Measurements from ENCODE around the gene E2F4. TPM values are rescaled to one million over a fixed set of nuclear protein-coding genes. Genes with fewer than 3 reads are reported as not detected.

E2F4 gene
- 79.5 to 101 TPM (median 99.3 TPM) in 5 replicates for total RNA-seq (2022; extraction: Qiagen RNA extraction)

GRCh38 chr16:67191995-67192681 lies at the start of gene E2F4:
TSS of gene E2F4 (plus strand) at chr16:67192155. CDS start at chr16:67192228, 73 bp downstream.

GRCh38 chr16:67150833-67151396 lies 41.0 kb upstream of the E2F4 start, which contains the start of gene B3GNT9:
TSS of gene B3GNT9 (minus strand) at chr16:67150998. CDS start at chr16:67150485, 513 bp downstream.

GRCh38 chr16:67164599-67165061 lies 27.3 kb upstream of the E2F4 start, which contains the start of gene HSF4:
TSS of gene HSF4 (plus strand) at chr16:67164745. CDS start at chr16:67164812, 67 bp downstream.

GRCh38 chr16:67170168-67170948 lies 21.6 kb upstream of the E2F4 start, which contains the start of gene NOL3:
TSS of gene NOL3 (plus strand) at chr16:67170538.

GRCh38 chr16:67183627-67184452 lies 8.1 kb upstream of the E2F4 start, which contains the start of gene MATCAP1:
TSS of gene MATCAP1 (minus strand) at chr16:67183963. CDS start at chr16:67180610, 3,353 bp downstream.

GRCh38 chr16:67190041-67190440 lies 1.9 kb upstream of the E2F4 start, which contains the start of gene EXOC3L1:
TSS of gene EXOC3L1 (minus strand) at chr16:67190136. CDS start at chr16:67189676, 460 bp downstream.

GRCh38 chr16:67199011-67199807 lies 7.3 kb downstream of the E2F4 start, which contains the start of gene ELMO3:
TSS of gene ELMO3 (plus strand) at chr16:67199131. CDS start at chr16:67199327, 196 bp downstream.

GRCh38 chr16:67226804-67227566 lies 35.0 kb downstream of the E2F4 start, which contains the start of gene TMEM208:
TSS of gene TMEM208 (plus strand) at chr16:67227130. CDS start at chr16:67227219, 89 bp downstream.

GRCh38 chr16:67247192-67248072 lies 55.5 kb downstream of the E2F4 start, which contains the start of gene FHOD1:
TSS of gene FHOD1 (minus strand) at chr16:67247481. CDS start at chr16:67247410, 71 bp downstream.

Other genes starting within 250 kb of the E2F4 start
- 1.8 to 2.3 TPM (median 2.1 TPM) in 5 replicates for gene CES3, start 230.9 kb upstream of the E2F4 start, total RNA-seq (2022; extraction: Qiagen RNA extraction)
- 1.6 to 2.1 TPM (median 1.9 TPM) in 5 replicates for gene CES4A, start 203.6 kb upstream of the E2F4 start, total RNA-seq (2022; extraction: Qiagen RNA extraction)
- gene CBFB, start 163.0 kb upstream of the E2F4 start, total RNA-seq (2022; extraction: Qiagen RNA extraction), result 36.2 to 49.8 TPM (median 46.0 TPM) in 5 replicates
- 23.5 to 25.5 TPM (median 24.7 TPM) in 5 replicates for gene PHAF1, start 82.2 kb upstream of the E2F4 start, total RNA-seq (2022; extraction: Qiagen RNA extraction)
- 5.4 to 9.1 TPM (median 8.6 TPM) in 5 replicates for gene B3GNT9, start 41.2 kb upstream of the E2F4 start, total RNA-seq (2022; extraction: Qiagen RNA extraction)
- 14.2 to 21.6 TPM (median 21.1 TPM) in 5 replicates for gene TRADD, start 32.2 kb upstream of the E2F4 start, total RNA-seq (2022; extraction: Qiagen RNA extraction)
- gene FBXL8, start 32.2 kb upstream of the E2F4 start, total RNA-seq (2022; extraction: Qiagen RNA extraction), result 5.7 to 11.0 TPM (median 9.2 TPM) in 5 replicates
- gene HSF4, start 27.4 kb upstream of the E2F4 start, total RNA-seq (2022; extraction: Qiagen RNA extraction), result 8.4 to 20.3 TPM (median 16.7 TPM) in 5 replicates
- 45.8 to 62.3 TPM (median 61.0 TPM) in 5 replicates for gene NOL3, start 21.6 kb upstream of the E2F4 start, total RNA-seq (2022; extraction: Qiagen RNA extraction)
- 4.3 to 7.2 TPM (median 6.4 TPM) in 5 replicates for gene MATCAP1, start 8.2 kb upstream of the E2F4 start, total RNA-seq (2022; extraction: Qiagen RNA extraction)
- 0.07 to 0.24 TPM (median 0.07 TPM) in 3 of 5 replicates, not detected in the others for gene EXOC3L1, start 2.0 kb upstream of the E2F4 start, total RNA-seq (2022; extraction: Qiagen RNA extraction)
- gene ELMO3, start 7.0 kb downstream of the E2F4 start, total RNA-seq (2022; extraction: Qiagen RNA extraction), result 0.93 to 1.7 TPM (median 1.3 TPM) in 5 replicates
- gene TMEM208, start 35.0 kb downstream of the E2F4 start, total RNA-seq (2022; extraction: Qiagen RNA extraction), result 79.6 to 102 TPM (median 96.1 TPM) in 5 replicates
- 38.5 to 60.0 TPM (median 51.3 TPM) in 5 replicates for gene FHOD1, start 55.3 kb downstream of the E2F4 start, total RNA-seq (2022; extraction: Qiagen RNA extraction)
- gene SLC9A5, start 56.8 kb downstream of the E2F4 start, total RNA-seq (2022; extraction: Qiagen RNA extraction), result 1.3 to 1.8 TPM (median 1.7 TPM) in 5 replicates
- gene PLEKHG4, start 87.4 kb downstream of the E2F4 start, total RNA-seq (2022; extraction: Qiagen RNA extraction), result 12.3 to 18.7 TPM (median 16.7 TPM) in 5 replicates
- 0.09 to 0.46 TPM (median 0.21 TPM) in 5 replicates for gene KCTD19, start 134.6 kb downstream of the E2F4 start, total RNA-seq (2022; extraction: Qiagen RNA extraction)
- gene LRRC36, start 134.7 kb downstream of the E2F4 start, total RNA-seq (2022; extraction: Qiagen RNA extraction), result 0.09 to 0.23 TPM (median 0.09 TPM) in 3 of 5 replicates, not detected in the others
- gene TPPP3, start 201.3 kb downstream of the E2F4 start, total RNA-seq (2022; extraction: Qiagen RNA extraction), result 8.5 to 14.6 TPM (median 13.3 TPM) in 5 replicates
- gene ZDHHC1, start 224.3 kb downstream of the E2F4 start, total RNA-seq (2022; extraction: Qiagen RNA extraction), result 4.9 to 7.6 TPM (median 7.3 TPM) in 5 replicates
- gene HSD11B2, start 239.0 kb downstream of the E2F4 start, total RNA-seq (2022; extraction: Qiagen RNA extraction), result 1.3 to 2.3 TPM (median 2.0 TPM) in 5 replicates